RWPE2 (cell line): ENCODE results near the gene MTM1.
A peak's percentile ranks its signal among the peaks of the same experiment; 100 is the strongest.

ENCODE experiments used
- ATAC-seq: fragments of 200-7000 bp; cut with Tn5 transposase; 3 replicates; pipeline ENCODE4 v1.9.1; 2021; ENCODE audit warnings: low read depth
- DNase-seq: peaks from one replicate; pipeline ENCODE4 v3.0.0-alpha.2; 2020; ENCODE audit warnings: low spot score
- H3K27ac ChIP-seq: fragments of 450-650 bp; 2 replicates; pipeline ENCODE4 v1.5.1; 2017; ENCODE audit warnings: mild to moderate bottlenecking; ENCODE audit not compliant: poor library complexity, severe bottlenecking
- H3K27me3 ChIP-seq: fragments of 250-450 bp; sonication (Bioruptor Pico); 2 replicates; pipeline ENCODE4 v1.5.1; 2021; ENCODE audit warnings: mild to moderate bottlenecking, moderate library complexity; ENCODE audit not compliant: insufficient read depth, poor library complexity, severe bottlenecking
- H3K36me3 ChIP-seq: fragments of 250-450 bp; sonication (Bioruptor Pico); 2 replicates; pipeline ENCODE4 v1.5.1; 2020; ENCODE audit warnings: low read depth, mild to moderate bottlenecking, moderate library complexity
- H3K4me1 ChIP-seq: fragments of 250-450 bp; sonication (Bioruptor Pico); 2 replicates; pipeline ENCODE4 v1.5.1; 2021; ENCODE audit warnings: mild to moderate bottlenecking, moderate library complexity; ENCODE audit not compliant: insufficient read depth, poor library complexity, severe bottlenecking
- H3K4me3 ChIP-seq: fragments of 250-450 bp; sonication (Bioruptor Pico); 2 replicates; pipeline ENCODE4 v1.5.1; 2021; ENCODE audit warnings: mild to moderate bottlenecking, moderate library complexity; ENCODE audit not compliant: severe bottlenecking
- H3K9me3 ChIP-seq: fragments of 250-450 bp; sonication (Bioruptor Pico); 2 replicates; pipeline ENCODE4 v1.5.1; 2021; ENCODE audit warnings: mild to moderate bottlenecking, moderate library complexity; ENCODE audit not compliant: severe bottlenecking
- TF ChIP-seq, protein P1 (sequence below): fragments of 450-650 bp; IDR thresholded peaks from one replicate; pipeline ENCODE4 v1.5.1; 2017; ENCODE audit warnings: mild to moderate bottlenecking, moderate library complexity; ENCODE audit not compliant: poor library complexity, severe bottlenecking

The MTM1 gene

DNA sequence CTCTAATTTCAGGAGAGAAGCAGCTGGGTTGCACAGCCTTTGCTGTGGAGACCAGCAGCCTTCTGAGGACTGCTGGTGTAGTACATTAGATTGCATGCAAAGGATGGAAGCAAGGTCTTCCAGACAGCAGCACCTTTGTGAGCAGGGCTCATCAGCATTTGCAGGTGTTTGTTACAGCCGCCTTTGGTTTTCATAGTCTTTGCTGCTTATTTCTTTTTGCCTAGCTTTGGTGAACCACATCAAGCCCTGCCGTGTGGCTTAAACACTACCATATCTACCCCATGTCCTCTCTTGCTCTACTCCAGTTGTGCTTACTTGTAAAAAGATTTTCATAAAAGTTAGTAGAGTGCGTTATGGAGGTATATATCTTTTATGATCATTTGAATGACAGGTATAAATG is 57.5 kb downstream of the MTM1 start:
- no peak overlapping the region for H3K27ac ChIP-seq
- TF ChIP-seq, protein P1, sequence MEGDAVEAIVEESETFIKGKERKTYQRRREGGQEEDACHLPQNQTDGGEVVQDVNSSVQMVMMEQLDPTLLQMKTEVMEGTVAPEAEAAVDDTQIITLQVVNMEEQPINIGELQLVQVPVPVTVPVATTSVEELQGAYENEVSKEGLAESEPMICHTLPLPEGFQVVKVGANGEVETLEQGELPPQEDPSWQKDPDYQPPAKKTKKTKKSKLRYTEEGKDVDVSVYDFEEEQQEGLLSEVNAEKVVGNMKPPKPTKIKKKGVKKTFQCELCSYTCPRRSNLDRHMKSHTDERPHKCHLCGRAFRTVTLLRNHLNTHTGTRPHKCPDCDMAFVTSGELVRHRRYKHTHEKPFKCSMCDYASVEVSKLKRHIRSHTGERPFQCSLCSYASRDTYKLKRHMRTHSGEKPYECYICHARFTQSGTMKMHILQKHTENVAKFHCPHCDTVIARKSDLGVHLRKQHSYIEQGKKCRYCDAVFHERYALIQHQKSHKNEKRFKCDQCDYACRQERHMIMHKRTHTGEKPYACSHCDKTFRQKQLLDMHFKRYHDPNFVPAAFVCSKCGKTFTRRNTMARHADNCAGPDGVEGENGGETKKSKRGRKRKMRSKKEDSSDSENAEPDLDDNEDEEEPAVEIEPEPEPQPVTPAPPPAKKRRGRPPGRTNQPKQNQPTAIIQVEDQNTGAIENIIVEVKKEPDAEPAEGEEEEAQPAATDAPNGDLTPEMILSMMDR = no peak
- H3K36me3 ChIP-seq = 0 out of 2 replicates have a peak, but pooled peaks cover 3% of the 10 kb centered on the region
- no peaks in the 10 kb centered on the region for H3K27me3 ChIP-seq
- ATAC-seq = no peak
- H3K4me3 ChIP-seq = no peak overlapping the region
- DNase-seq = no peak
- H3K4me1 ChIP-seq = no peaks in the 10 kb centered on the region
- H3K9me3 ChIP-seq = no peaks in the 10 kb centered on the region

DNA sequence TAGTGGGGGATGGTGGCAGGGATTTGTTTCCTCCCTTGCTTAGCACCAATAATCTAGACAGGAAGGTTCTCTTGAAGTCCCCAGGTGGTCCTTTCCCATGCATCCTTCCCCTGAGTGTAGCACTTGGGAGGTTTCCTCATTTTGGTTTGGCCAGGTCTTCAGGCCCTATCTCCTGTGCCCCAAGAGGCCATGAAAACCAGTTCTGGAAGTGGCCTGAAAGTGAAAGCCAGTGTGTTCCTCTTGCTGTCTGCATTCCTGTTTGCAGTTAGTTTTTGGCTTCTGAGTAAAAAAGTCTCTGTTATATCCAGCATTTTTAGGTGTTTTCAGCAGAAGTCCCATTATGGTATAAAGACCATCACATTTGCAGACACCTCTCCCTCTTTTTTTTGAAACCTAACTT is 59.5 kb downstream of the MTM1 start:
- TF ChIP-seq, protein P1 = no peak
- 0 out of 2 replicates have a peak, but pooled peaks cover 3% of the 10 kb centered on the region for H3K36me3 ChIP-seq

DNA sequence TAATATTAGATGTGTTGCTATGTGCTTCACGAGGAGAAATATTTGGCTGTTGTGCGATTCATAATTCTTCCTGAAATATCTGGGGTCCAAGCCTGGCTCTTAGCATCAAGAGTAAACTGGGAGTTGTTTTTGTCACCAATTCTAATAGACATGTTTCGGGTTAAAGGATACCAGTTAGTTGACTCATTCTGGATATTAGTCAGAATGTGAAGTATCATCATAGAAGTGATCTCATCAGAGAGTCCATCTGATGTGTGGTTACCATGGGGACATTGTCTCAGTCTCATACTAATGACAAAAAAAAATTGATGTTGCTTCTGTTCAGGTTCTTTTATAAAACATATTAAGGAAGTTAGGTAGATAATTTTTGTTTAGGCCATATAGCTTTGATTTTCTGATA is 67.5 kb downstream of the MTM1 start:
- Histone ChIP-seq H3K36me3 (no peaks in the 10 kb centered on the region), H3K4me3 (no peak overlapping the region)
- no peak for DNase-seq

More for the DNA sequence above, 59.5 kb downstream of the MTM1 start:
- Histone ChIP-seq H3K27ac (no peak overlapping the region), H3K4me3 (no peak overlapping the region), H3K4me1 (no peaks in the 10 kb centered on the region), H3K9me3 (no peaks in the 10 kb centered on the region), H3K27me3 (no peaks in the 10 kb centered on the region)
- no peak for DNase-seq
- ATAC-seq = no peak

DNA sequence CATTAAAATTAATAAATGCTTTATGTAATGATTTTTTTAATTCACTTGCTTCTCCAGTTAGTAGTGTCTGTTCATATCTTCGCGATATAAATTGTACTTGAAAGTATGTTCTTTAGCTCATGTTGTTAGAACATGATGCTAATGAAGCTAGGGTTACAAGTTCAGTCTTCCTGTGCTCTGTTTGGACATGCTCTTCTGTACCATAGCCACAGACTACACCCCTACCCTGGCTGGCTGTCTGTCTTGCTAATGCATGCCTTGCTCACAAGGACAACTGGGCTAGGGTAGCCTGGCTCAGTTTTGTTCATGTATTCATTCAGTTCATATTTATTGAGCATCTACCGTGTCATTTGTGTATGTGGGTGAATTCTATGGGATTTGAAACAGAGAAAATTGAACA is 74.0 kb downstream of the MTM1 start:
- no peaks in the 10 kb centered on the region for H3K27me3 ChIP-seq
- ATAC-seq = no peak
- no peaks in the 10 kb centered on the region for H3K4me1 ChIP-seq
- DNase-seq = no peak
- no peaks in the 10 kb centered on the region for H3K9me3 ChIP-seq
- no peak overlapping the region for H3K4me3 ChIP-seq
- TF ChIP-seq, protein P1 = no peak
- no peaks in the 10 kb centered on the region for H3K36me3 ChIP-seq
- no peak overlapping the region for H3K27ac ChIP-seq

More for the DNA sequence above, 67.5 kb downstream of the MTM1 start:
- Histone ChIP-seq H3K9me3 (no peaks in the 10 kb centered on the region), H3K27me3 (no peaks in the 10 kb centered on the region), H3K4me1 (peaks cover 4% of the 10 kb centered on the region), H3K27ac (no peak overlapping the region)
- ATAC-seq = peak; percentile 82; the same call in 2 of the 3 replicates
- TF ChIP-seq, protein P1 = no peak

DNA sequence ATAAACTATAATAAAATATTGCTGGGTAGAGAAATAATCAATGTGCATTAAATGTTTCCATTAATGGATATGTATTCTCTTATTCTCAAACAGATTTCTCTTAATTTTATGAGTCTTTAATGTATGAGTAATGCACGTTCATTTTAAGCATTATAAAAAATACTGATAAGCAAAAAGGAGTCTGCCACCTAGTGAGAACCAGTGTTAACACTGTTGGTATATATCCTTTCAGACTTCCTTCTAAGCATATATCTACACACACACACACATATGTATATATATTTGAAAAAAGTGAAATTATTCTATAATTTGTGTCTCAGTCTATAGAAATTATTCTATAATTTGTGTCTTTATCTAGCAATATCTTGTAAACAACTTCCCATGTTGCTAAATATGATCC is 74.8 kb downstream of the MTM1 start:
- DNase-seq (no peak), ATAC-seq (no peak)
- Histone ChIP-seq H3K4me1 (no peaks in the 10 kb centered on the region), H3K27ac (no peak overlapping the region), H3K36me3 (no peaks in the 10 kb centered on the region), H3K9me3 (no peaks in the 10 kb centered on the region), H3K27me3 (no peaks in the 10 kb centered on the region), H3K4me3 (no peak overlapping the region)
- TF ChIP-seq, protein P1 = peak; percentile 25
